GM23248 (cell line): ENCODE data around the gene TNFSF13B.

ENCODE experiments used
- EZH2 ChIP-seq: fragments of 200-600 bp; sonication (generic); IDR thresholded peaks from 2 replicates; pipeline ENCODE4 v1.6.1; 2018; ENCODE audit warnings: antibody characterized with exemption, mild to moderate bottlenecking; ENCODE audit not compliant: insufficient read depth, poor library complexity, severe bottlenecking
- EZH2phosphoT487 ChIP-seq: fragments of 200-600 bp; sonication (generic); IDR thresholded peaks from 2 replicates; pipeline ENCODE4 v1.6.1; 2018; ENCODE audit warnings: antibody characterized with exemption, moderate library complexity, mild to moderate bottlenecking, low read depth; ENCODE audit not compliant: insufficient read depth

DNA sequence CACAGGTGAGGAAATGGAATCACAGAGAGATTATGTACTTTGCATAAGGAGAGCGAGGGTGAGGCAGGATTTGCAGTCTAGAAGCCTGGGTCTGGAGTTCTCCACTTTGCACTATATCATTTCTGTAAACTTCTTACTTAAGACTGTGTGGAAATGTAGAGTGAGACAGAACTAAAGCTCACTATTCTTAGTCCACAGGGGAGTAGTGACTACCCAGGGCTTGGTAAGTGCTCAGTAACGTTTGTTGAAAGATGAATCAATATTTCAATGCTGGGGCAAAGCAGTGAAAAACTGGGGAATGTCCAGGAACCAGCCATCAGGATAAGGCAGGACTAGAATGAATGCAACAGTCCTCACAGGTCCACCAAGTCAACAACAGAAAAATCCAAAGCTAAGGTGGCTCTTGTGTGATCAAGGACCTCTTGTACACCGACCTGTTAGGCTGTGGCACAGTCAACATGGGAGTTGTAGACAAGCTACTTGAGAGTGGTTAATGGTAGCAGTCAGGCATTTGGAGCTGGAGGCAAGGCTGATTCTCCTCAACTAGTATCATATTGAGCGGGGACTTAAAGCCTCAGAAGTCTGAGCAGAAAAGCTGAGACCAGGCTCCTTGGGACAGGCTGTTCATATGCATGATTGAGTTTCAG is 929 bp upstream of the TNFSF13B start:
- TF ChIP-seq EZH2phosphoT487 (no peak), EZH2 (no peak)
